GM10847 (cell line): ENCODE data around the gene CACNA2D3.

Experiments used
- POLR2A ChIP-seq: IDR thresholded peaks from 2 replicates; pipeline ENCODE4 v1.6.1; 2011; ENCODE audit not compliant: insufficient read length; ENCODE audit errors: extremely low read depth

The CACNA2D3 gene

DNA sequence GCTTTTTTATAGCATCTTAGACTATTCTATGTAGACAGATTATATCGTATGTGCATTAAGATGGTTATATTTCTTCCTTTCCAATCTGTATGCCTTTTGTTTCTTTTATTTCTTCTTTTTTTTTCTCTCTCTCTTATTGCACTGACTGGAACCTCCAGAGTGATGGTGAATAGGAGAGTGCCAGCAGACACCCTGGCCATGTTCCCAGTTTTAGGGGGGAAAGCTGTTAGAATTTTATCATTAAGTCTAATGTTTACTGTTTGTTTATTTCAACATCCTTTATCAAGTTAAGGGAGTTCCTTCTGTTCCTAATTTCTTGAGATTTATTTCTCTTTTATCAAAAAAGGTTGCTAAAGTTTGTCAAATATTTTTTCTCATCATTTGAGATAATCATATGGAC lies 922.1 kb downstream of the CACNA2D3 start:
- TF ChIP-seq POLR2A, result no peak

DNA sequence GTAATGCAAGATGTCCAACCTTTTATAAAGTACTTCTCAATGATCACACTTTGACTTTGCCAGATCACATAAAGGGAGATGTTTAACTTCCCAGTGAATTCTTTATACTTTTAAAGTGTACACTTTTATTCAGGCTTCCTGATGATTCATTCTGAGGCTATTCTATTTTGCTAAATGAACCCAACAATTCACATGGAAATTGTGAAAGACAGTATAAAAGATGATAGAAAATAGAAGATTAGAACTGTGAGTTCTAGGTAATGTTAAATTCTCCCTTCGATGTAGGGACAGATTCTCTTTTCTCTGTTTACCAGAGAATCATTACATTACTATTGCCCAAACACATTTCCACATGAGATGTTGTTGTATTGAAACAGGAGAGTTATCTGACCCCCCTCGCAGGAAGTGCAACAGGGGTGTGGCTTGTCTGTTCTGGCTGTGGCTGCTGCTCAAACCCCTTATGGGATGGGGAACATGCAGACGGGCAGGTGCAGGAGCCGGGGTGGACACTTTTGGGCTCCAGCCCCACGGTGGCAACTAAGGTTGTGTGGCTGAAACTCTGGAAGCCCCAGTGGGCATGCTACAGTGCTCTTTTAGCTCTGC lies 936.8 kb downstream of the CACNA2D3 start:
- TF ChIP-seq POLR2A, result no peak

DNA sequence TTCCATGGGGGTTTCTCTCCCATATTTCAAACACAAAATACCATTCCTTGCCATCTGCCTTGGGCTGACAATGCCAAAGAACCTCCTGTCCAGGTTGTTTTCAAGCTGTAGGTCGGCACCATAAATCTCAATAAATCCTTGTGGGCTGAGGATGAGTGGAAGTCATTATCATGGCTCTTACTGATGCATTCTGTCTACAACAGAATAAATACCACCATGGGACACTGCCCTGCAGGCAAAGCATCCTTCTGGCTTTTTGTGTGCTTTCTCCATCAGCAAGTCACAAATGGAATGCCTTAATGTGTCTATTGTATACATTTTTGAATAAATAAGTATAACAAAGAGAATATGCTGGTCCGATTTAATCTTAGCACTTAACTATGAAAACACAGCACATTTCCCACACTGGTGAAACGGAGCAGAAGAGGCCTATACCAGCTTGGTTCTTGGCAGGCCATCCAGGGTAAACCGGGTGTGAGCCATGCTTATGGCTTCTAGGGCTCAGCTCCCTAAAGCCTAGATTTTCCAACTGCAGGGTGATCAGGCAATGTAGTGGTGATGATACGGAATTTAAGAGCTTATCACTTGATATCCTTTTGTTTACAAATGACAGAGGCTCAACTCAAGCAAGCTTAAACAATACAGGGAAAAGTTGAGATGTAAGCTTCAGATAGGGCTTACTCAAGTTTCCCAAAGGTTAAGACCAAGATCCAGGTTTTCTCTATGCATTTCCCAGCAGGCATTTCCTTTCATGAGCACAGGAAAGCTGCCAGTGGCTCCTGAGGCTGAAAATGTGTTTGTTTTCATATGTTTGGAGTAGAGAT lies 938.8 kb downstream of the CACNA2D3 start:
- no peak for TF ChIP-seq POLR2A

DNA sequence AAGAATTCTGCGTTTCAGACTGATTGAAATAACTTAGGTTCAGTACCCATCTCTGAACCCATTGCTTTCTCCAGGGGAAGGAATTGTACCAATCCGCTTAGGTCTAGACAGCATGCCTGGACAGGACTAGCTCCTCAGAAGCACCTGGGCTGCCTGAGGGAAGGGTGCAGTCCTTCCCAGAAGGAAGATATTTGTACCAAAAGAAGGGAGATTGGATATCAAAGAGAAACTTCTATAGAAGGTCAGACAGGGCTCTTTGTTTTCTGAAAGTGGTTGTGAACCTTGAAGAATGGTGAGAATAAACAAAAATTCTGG lies 939.3 kb downstream of the CACNA2D3 start:
- no peak for TF ChIP-seq POLR2A

DNA sequence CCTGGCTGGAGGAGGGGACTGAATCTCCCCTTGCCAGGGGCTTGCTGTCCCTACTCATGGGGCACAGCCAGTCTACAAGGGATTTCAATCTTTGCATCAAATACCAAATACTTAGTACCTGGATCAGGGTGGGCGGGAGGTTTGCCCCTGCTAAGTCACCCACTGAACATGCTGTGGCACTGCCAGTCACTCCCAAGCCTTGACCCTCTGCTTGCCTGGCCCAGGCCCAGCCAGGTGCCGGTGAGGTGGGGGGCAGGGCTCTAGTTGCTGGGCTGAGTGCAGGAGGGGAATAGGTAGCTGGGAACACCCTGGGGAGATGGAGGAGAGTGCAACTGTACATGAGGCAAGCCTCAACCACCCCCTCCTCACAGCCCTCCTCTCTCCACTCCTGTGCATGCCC lies 941.8 kb downstream of the CACNA2D3 start:
- no peak for TF ChIP-seq POLR2A

DNA sequence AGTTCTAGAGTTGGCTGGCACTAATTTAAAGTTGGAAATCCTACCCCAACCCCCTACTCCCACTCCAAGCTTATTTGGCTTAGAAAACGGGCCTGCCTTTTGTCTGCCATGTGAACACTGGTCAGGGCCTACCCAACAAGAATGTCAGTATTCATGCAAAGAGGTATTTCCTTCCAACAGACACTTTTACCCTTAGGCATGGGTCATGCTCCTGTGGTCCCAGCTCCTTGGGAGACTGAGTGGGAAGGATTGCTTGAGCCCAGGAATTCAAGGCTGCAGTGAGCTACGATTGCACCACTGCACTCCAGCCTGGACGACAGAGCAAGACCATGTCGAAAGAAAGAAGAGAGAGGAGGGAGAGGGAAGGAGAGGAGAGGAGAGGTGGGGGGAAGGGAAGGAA lies 943.0 kb downstream of the CACNA2D3 start:
- TF ChIP-seq POLR2A, result no peak

DNA sequence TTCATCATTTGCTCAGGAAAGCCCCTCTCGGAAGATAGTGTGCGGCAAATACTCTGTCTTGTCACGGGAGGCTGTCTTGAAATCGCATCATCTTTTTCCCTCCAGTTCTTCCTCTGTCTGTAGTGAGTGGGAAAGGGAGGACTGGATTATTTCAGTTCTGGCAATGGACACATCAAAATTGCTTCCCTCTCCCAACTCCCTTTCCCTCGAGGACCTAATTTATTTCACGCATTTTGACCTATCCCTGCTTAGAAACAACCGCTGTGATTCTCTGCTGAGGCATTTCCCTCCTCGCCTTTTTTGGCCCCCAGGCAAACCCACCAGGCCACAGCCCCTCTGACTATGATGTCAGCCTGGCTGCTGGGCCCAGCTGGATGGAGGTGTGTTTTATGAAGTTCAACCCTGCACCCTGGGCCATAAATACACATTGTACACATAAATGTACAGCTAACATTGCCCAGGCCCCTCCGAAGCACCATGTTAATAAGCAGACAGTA lies 944.2 kb downstream of the CACNA2D3 start:
- TF ChIP-seq POLR2A, result no peak

DNA sequence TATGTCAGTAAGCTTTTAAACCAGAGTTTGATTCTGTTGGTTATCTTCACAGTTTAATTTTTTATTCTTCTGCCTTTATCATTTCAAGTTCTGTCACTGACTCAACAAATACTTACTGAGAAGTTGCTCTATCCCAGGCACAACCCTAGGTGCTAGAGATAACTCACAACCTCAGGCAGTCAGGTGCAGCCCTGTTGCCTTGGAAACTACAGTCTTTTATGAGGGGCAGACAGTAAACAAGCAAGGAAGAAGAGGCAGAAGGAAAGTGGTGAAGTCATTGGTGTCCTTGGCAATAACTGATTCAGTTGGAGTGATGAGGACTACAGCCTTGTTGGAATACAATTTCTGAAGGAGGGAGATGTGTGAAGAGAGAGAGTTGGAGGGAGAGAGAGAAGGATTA lies 947.6 kb downstream of the CACNA2D3 start:
- TF ChIP-seq POLR2A, result no peak

DNA sequence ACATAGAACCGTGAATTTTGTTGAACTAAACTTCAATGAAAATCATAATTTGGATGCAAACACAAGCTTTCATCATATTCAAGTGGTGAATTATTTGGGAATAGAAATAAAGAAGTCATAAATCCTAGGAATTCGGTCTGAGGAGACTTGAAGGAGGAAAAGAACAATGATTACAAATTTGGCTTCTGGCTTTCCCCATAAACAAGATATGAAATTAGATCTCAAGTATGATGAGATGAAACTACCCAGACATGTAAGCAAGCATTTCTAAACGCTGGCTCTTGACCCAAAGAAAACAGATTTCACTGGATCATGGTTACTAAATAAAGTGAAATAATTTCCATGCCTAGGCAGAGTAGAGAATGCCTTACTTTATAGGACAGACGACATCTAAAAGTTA lies 952.4 kb downstream of the CACNA2D3 start:
- no peak for TF ChIP-seq POLR2A

DNA sequence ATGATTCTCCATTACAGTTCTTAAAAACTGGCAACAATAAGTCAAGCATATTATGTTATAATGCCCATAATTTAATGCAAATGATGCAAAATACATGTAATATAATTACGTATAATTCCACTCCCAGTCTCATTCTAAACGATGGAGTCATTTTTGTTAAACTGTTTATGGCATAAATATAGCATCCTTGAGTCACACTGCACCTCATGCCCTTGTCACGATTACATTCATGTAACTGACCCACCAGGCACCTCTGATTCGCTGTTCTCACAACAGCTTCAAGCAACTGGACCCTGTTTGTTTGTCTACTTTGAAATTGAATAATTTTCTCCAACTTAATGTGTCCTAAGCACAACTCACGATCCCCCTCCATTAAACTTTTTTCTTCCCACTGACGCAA lies 953.5 kb downstream of the CACNA2D3 start:
- no peak for TF ChIP-seq POLR2A

DNA sequence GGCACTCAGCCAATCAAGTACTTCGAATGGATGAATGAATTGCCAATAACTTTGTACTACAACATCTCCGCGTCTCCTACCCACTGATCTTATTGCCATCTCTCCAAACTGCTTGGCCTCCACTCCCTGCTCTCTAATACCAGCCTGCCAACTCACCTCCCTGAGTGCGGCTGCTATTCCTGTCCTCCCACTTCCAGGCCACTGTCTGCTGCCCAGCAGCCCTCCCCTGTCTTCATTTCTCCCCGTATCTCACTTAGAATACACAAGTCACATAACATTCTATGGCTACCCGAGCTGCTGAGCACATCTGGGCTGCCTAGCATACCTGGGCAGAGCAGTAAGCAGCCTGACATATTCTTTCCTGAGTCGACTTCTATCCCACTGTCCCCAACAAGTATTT lies 955.4 kb downstream of the CACNA2D3 start:
- no peak for TF ChIP-seq POLR2A

DNA sequence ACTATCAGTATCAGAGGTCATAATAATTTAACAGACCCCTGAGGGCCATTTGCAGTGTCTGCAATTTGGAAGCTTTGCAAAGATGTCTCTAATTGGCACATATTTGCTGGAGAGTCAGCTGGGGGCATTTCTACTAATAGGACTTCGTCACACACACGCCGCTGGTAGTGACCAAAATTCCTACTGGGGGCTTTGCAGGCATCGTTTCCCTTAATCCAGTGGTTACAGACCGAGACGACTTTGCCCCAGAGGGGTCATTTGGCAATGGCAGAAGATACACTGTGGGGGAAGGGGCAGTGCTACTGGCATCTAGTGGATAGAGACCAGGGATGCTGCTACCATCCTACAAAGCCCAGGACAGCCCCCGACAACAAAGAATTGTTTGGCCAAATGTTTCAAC lies 956.5 kb downstream of the CACNA2D3 start:
- TF ChIP-seq POLR2A, result no peak

DNA sequence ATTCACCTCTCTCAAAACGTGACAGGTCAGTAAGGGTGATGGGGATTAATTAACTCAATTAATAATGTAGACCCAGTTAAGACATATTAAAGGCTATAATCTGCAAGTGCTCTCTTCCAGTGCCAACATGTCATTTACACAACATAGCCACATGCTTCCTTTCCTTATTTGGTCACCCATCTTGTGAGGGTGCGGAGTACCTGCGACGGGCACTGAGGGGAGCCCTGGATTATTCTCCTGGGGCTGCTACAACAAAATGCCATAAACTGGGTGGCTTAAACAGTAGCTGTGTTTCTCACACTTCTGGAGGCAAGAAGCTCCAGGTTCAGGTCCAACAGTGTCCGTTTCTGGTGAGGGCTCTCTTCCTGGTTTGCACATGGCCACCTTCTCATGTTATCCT lies 962.9 kb downstream of the CACNA2D3 start:
- no peak for TF ChIP-seq POLR2A

DNA sequence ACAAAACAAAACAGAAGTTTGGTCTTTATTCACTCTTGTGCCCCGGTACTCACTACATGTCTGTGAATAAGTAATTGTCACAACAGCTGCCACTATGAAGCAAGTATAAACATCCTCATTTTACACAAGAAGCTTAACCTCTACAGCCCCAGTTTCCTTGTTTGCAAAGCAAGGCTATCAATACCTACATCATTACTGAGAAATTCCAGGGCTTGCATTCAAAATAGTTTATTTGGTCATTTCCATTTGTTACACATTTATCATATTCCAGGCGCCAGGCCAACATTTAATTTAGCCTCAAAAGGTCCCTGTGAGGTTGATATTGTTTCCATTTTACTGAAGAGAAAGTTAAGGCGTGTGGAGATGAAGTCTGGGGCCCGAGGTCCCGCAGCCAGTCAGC lies 966.9 kb downstream of the CACNA2D3 start:
- no peak for TF ChIP-seq POLR2A

DNA sequence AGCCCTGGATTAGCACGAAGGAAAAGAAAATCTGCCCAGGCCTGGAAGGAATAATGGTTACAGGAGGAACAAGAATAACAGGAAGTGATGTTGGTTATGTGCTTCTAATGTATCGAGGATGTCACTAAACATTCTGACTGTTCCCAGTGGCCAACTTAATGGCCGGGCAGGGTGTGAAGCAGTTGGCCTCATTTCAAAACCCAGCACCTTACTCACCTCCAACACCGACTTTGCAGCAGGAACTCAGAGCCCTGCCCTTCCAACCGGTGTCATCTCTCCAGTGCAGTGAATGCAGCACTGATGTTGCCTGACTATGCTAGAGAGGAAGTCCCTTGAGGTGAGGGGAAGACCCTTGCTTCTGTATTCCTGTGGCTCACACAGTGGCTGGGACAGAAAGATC lies 967.9 kb downstream of the CACNA2D3 start:
- no peak for TF ChIP-seq POLR2A

DNA sequence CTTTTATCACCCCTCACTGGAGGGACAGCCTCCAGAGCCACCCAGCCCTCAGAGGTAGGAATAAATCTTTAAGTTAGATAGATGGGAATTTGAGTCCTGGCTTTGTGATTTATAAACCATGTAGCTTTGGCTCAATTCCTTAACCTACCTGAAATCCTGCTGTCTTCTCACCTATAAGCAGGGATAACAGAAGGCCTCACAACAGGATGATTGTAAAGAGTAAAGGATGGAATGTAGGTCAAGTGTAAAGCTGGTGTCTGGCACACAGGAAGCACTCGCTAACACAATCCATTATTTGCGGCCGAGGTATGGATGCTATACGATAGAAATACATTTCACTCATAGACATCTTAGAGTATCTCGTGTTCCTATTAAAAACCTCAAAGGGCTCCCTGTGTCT lies 968.4 kb downstream of the CACNA2D3 start:
- TF ChIP-seq POLR2A, result no peak
